K562 (cell line): ENCODE results near the gene GABARAP. TPM values are rescaled to one million over a fixed set of nuclear protein-coding genes. Genes with fewer than 3 reads are reported as not detected.

Experiments
- ARID1B ChIP-seq: fragments of 450-650 bp; IDR thresholded peaks from 2 replicates; pipeline ENCODE4 v1.6.1; 2016; ENCODE audit warnings: antibody characterized with exemption, mild to moderate bottlenecking, inconsistent platforms
- ATF1 ChIP-seq, 2 experiments: fragments of 450-650 bp in 1 of 2; IDR thresholded peaks; 2 replicates each; pipeline ENCODE4 v1.6.1; 2016; ENCODE audit warnings: missing compliant biosample characterization in 1 of 2, missing genetic modification characterization in 1 of 2
- CBFB ChIP-seq: sonication (generic); formaldehyde crosslinking; IDR thresholded peaks from 2 replicates; pipeline ENCODE4 v1.4.0; 2020; ENCODE audit warnings: mild to moderate bottlenecking, missing genetic modification reagents
- FOXK2 ChIP-seq, 2 experiments: fragments of 450-650 bp; IDR thresholded peaks in 1 of 2; conservative IDR thresholded peaks in 1 of 2; 2 replicates each; pipeline ENCODE4 v1.6.1; 2016; ENCODE audit warnings: low read depth in 2 of 2, mild to moderate bottlenecking in 1 of 2
- HDAC1 ChIP-seq, 2 experiments: fragments of 450-650 bp; IDR thresholded peaks; 2 replicates each; pipeline ENCODE4 v1.6.1; 2016 to 2017; ENCODE audit warnings: inconsistent platforms in 1 of 2, mild to moderate bottlenecking in 1 of 2, moderate library complexity in 1 of 2
- L3MBTL2 ChIP-seq: fragments of 450-650 bp; IDR thresholded peaks from 2 replicates; pipeline ENCODE4 v1.6.1; 2016; ENCODE audit warnings: mild to moderate bottlenecking, moderate library complexity
- MYC ChIP-seq, 2 experiments: fragments of 250-450 bp in 1 of 2; sonication (Bioruptor Pico) in 1 of 2; IDR thresholded peaks; 2 replicates each; pipeline versions ENCODE4 v1.5.1 to v1.6.1; 2012 to 2021; ENCODE audit warnings: low read depth in 2 of 2, borderline replicate concordance in 1 of 2, improper control_type of control experiment in 1 of 2, low read length in 1 of 2, mild to moderate bottlenecking in 1 of 2, moderate library complexity in 1 of 2
- NUFIP1 ChIP-seq: fragments of 450-650 bp; IDR thresholded peaks from 2 replicates; pipeline ENCODE4 v1.6.1; 2018; ENCODE audit not compliant: partially characterized antibody
- POLR2G ChIP-seq: fragments of 200-400 bp; formaldehyde crosslinking; IDR thresholded peaks from 2 replicates; pipeline ENCODE4 v1.6.1; 2017; ENCODE audit warnings: low read depth, mild to moderate bottlenecking, antibody characterized with exemption, low read length, moderate library complexity
- RAD21 ChIP-seq, 2 experiments: fragments of 250-450 bp in 1 of 2; fragments of 450-650 bp in 1 of 2; sonication (Bioruptor Pico) in 1 of 2; formaldehyde crosslinking in 1 of 2; IDR thresholded peaks in 1 of 2; conservative IDR thresholded peaks in 1 of 2; 2 replicates each; pipeline versions ENCODE4 v1.4.0 to v1.8.0; 2020 to 2022; ENCODE audit warnings: mild to moderate bottlenecking in 2 of 2, moderate library complexity in 1 of 2
- SETDB1 ChIP-seq: IDR thresholded peaks from one replicate; pipeline ENCODE4 v1.6.1; 2012; ENCODE audit warnings: low read length, control low read depth, inconsistent platforms
- SMARCA4 ChIP-seq: fragments of 450-650 bp; IDR thresholded peaks from 2 replicates; pipeline ENCODE4 v1.6.1; 2016
- SNIP1 ChIP-seq: fragments of 450-650 bp; IDR thresholded peaks from 2 replicates; pipeline ENCODE4 v1.7.1; 2017; ENCODE audit warnings: low read depth, mild to moderate bottlenecking
- SP2 ChIP-seq: IDR thresholded peaks from 2 replicates; pipeline ENCODE4 v1.6.1; 2011; ENCODE audit warnings: mild to moderate bottlenecking, low read depth, low read length, moderate library complexity; ENCODE audit not compliant: poor library complexity, severe bottlenecking; ENCODE audit errors: extremely low read depth
- STAT6 ChIP-seq: sonication (generic); formaldehyde crosslinking; IDR thresholded peaks from 2 replicates; pipeline ENCODE4 v1.8.1; 2023; ENCODE audit warnings: mild to moderate bottlenecking, missing genetic modification reagents
- TBP ChIP-seq: optimal IDR thresholded peaks from 2 replicates; pipeline ENCODE3; 2011; ENCODE audit warnings: low read depth, low read length, improper control_type of control experiment
- TFAP4 ChIP-seq: sonication (generic); formaldehyde crosslinking; IDR thresholded peaks from 2 replicates; pipeline ENCODE4 v1.8.0; 2022; ENCODE audit warnings: missing genetic modification reagents, mild to moderate bottlenecking, moderate library complexity, borderline replicate concordance
- USF1 ChIP-seq: sonication (generic); formaldehyde crosslinking; IDR thresholded peaks from 2 replicates; pipeline ENCODE4 v1.9.0; 2022; ENCODE audit warnings: mild to moderate bottlenecking, missing genetic modification reagents
- ZNF436 ChIP-seq: fragments of 250-450, 450-650 bp; sonication (Bioruptor Pico); formaldehyde crosslinking; IDR thresholded peaks from 2 replicates; pipeline ENCODE4 v1.7.0; 2020; ENCODE audit warnings: mild to moderate bottlenecking
- ZNF507 ChIP-seq: conservative IDR thresholded peaks from 2 replicates; pipeline ENCODE4 v1.6.1; 2017; ENCODE audit warnings: missing genetic modification characterization, missing compliant biosample characterization
- ZNF695 ChIP-seq: fragments of 450-650 bp; formaldehyde crosslinking; IDR thresholded peaks from 2 replicates; pipeline ENCODE4 v1.4.0; 2020; ENCODE audit warnings: mild to moderate bottlenecking, moderate library complexity
- ZZZ3 ChIP-seq: fragments of 450-650 bp; IDR thresholded peaks from 2 replicates; pipeline ENCODE4 v1.6.1; 2016; ENCODE audit warnings: antibody characterized with exemption, mild to moderate bottlenecking, moderate library complexity
- polyA plus RNA-seq, 8 experiments: library from polyadenylated mRNA; depleted of rRNA in 4 of 8; stranded (reverse) in 5 of 8; unstranded in 3 of 8; fragments of >200 nt; fragmentation: Nextera tagmentation in 2 of 8; fragmentation: Illumina TruSeq in 1 of 8; extraction: Ambion mirVana in 2 of 8; extraction: Trizol in 1 of 8; gene quantifications; 2 replicates each; pipeline versions ENCODE4 v1.2.1 to v1.2.3, GENCODE V29; 2011 to 2014; ENCODE audit warnings: inconsistent platforms in 1 of 8, missing spikeins in 1 of 8
- total RNA-seq, 7 experiments: library from RNA; depleted of rRNA in 6 of 7; stranded (reverse); fragments of >200 nt in 6 of 7; fragmentation: Illumina TruSeq in 2 of 7; extraction: Trizol in 2 of 7; gene quantifications; 2 replicates each; pipeline versions ENCODE4 v1.2.1 to v1.2.3, GENCODE V29; 2011 to 2021; ENCODE audit warnings: low replicate concordance in 1 of 7
- TF ChIP-seq, protein P1 (sequence below): sonication (generic); formaldehyde crosslinking; IDR thresholded peaks from 2 replicates; pipeline ENCODE4 v1.8.0; 2022; ENCODE audit warnings: mild to moderate bottlenecking, missing genetic modification reagents

The GABARAP gene
- total and polyA plus RNA-seq, 9 of the 15 experiments (the other 6 are each of a cell fraction or from before 2014, with no cell fraction given) = 47.5 to 373 (median 152) TPM

- TF ChIP-seq NUFIP1 (no peak), ZNF695 (CRISPR knock-in tag) (no peak), USF1 (CRISPR knock-in tag) (0 out of 2 replicates have a peak, but pooled peaks have one; percentile 28), L3MBTL2 (peak; percentile 23; the same call in 1 of the 2 replicates), POLR2G (no peak), MYC (IDR thresholded peaks at IDR 0.05; ENCODE audit: low read depth, low read length) (peak; percentile 58; the same call in 1 of the 2 replicates), MYC (CRISPR knock-in tag; IDR thresholded peaks at IDR 0.05; ENCODE audit: borderline replicate concordance, low read depth) (no peak), CBFB (CRISPR knock-in tag) (no peak), TFAP4 (peak; percentile 97), RAD21 (CRISPR knock-in tag; conservative IDR thresholded peaks at IDR 0.05 in 1 of 2, IDR thresholded peaks at IDR 0.05 in 1 of 2) (no peak), ZNF436 (no peak), ARID1B (peak; percentile 15; the same call in 1 of the 2 replicates), ZNF507 (tag) (no peak), SMARCA4 (0 out of 2 replicates have a peak, but pooled peaks have one; percentile 11), SETDB1 (no peak), HDAC1 (IDR thresholded peaks at IDR 0.05) (0 out of 4 replicates have a peak, but pooled peaks of 1 of the 2 experiments have one; percentile 9), FOXK2 (conservative IDR thresholded peaks at IDR 0.05 in 1 of 2, IDR thresholded peaks at IDR 0.05 in 1 of 2; ENCODE audit: low read depth in 2 of 2) (peak; percentile 77 to 83), SNIP1 (no peak), STAT6 (CRISPR knock-in tag) (no peak), ZZZ3 (no peak), SP2 (no peak), ATF1 (CRISPR knock-in tag; IDR thresholded peaks at IDR 0.05) (no peak), ATF1 (tag; IDR thresholded peaks at IDR 0.05) (no peak), TBP (no peak)
- TF ChIP-seq, protein P1, sequence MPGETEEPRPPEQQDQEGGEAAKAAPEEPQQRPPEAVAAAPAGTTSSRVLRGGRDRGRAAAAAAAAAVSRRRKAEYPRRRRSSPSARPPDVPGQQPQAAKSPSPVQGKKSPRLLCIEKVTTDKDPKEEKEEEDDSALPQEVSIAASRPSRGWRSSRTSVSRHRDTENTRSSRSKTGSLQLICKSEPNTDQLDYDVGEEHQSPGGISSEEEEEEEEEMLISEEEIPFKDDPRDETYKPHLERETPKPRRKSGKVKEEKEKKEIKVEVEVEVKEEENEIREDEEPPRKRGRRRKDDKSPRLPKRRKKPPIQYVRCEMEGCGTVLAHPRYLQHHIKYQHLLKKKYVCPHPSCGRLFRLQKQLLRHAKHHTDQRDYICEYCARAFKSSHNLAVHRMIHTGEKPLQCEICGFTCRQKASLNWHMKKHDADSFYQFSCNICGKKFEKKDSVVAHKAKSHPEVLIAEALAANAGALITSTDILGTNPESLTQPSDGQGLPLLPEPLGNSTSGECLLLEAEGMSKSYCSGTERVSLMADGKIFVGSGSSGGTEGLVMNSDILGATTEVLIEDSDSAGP (CRISPR knock-in tag) = no peak
These were observed 40.6 kb upstream of the GABARAP start (continued) for GRCh38 chr17:7282752-7283321.
